Lung (tissue), 12 donors: Measurements from ENCODE around the gene SCNN1B. TPM values are rescaled to one million over a fixed set of nuclear protein-coding genes. Genes with fewer than 3 reads are reported as not detected.
"Not testable (repeated sequence)": the region's sequence is repeated elsewhere in the genome, so short reads cannot be mapped to it uniquely, and the experiment has no call there.

Experiments used
- ATAC-seq: fragments of 200-7000 bp; cut with Tn5 transposase; one replicate; pipeline ENCODE4 v1.9.1; 2020; ENCODE audit warnings: moderate number of reproducible peaks; ENCODE audit not compliant: insufficient read depth, low FRiP score
- DNase-seq, 3 donors: peaks; one replicate each; pipeline ENCODE4 v3.0.0-alpha.2; 2013 to 2017
- H3K27ac ChIP-seq, 2 donors: one replicate each; pipeline ENCODE4 v1.5.1; 2013; ENCODE audit warnings: mild to moderate bottlenecking in 2 of 2, moderate library complexity in 2 of 2, control low read depth in 1 of 2, inconsistent platforms in 1 of 2, low read depth in 1 of 2, low read length in 1 of 2
- H3K27me3 ChIP-seq, 3 donors: one replicate each; pipeline ENCODE4 v1.5.1; 2013; ENCODE audit warnings: low read length in 2 of 3; ENCODE audit not compliant: control insufficient read depth in 3 of 3, insufficient read depth in 3 of 3
- H3K36me3 ChIP-seq, 4 donors: one replicate each; pipeline ENCODE4 v1.5.1; 2013; ENCODE audit warnings: low read length in 4 of 4, mild to moderate bottlenecking in 1 of 4, moderate library complexity in 1 of 4; ENCODE audit not compliant: control insufficient read depth in 4 of 4, insufficient read depth in 4 of 4
- H3K4me1 ChIP-seq, 5 donors: one replicate each; pipeline ENCODE4 v1.5.1; 2013; ENCODE audit warnings: low read length in 5 of 5, mild to moderate bottlenecking in 2 of 5, moderate library complexity in 1 of 5; ENCODE audit not compliant: control insufficient read depth in 5 of 5, insufficient read depth in 5 of 5
- H3K4me3 ChIP-seq: one replicate; pipeline ENCODE4 v1.5.1; 2013; ENCODE audit warnings: mild to moderate bottlenecking, control low read depth, moderate library complexity
- H3K9ac ChIP-seq, 2 donors: one replicate each; pipeline ENCODE4 v1.5.1; 2013; ENCODE audit warnings: low read length in 2 of 2, control low read depth in 1 of 2; ENCODE audit not compliant: insufficient read depth in 1 of 2
- H3K9me3 ChIP-seq, 4 donors: one replicate each; pipeline ENCODE4 v1.5.1; 2013; ENCODE audit warnings: low read length in 3 of 4, mild to moderate bottlenecking in 1 of 4, moderate library complexity in 1 of 4; ENCODE audit not compliant: control insufficient read depth in 4 of 4, insufficient read depth in 3 of 4
- WGBS, 2 donors: extraction: QIAGEN DNeasy Blood & Tissue Kit; methylation state at CpG; one replicate each; pipeline ENCODE4 v1.1.7; 2013; 5-methylcytosine and 5-hydroxymethylcytosine counted together
- polyA plus RNA-seq, 2 donors: library from polyadenylated mRNA; stranded (reverse); fragments of 200-250 nt; gene quantifications; one replicate each; pipeline ENCODE4 v1.2.1, GENCODE V29; 2013
- total RNA-seq, 2 donors: library from RNA; depleted of rRNA in 1 of 2; stranded (reverse); fragments of >200 nt in 1 of 2; gene quantifications; one replicate each; pipeline ENCODE4 v1.2.1, GENCODE V29; 2014 to 2021
- TF ChIP-seq, protein P1 (sequence below): IDR thresholded peaks from 2 replicates; pipeline ENCODE4 v1.5.1; 2012; ENCODE audit warnings: mild to moderate bottlenecking; ENCODE audit errors: control extremely low read depth, extremely low read depth
- donor health status: control.
- donor health status: control.
- donor health status: Bipolar disorder and iron deficiency.
- donor health status: healthy.
- donor health status: DM: yes; HTN: yes; CAD: no.

The SCNN1B gene
- total and polyA plus RNA-seq, 4 donors, result 16.4 to 58.7 (median 41.3) TPM

DNA sequence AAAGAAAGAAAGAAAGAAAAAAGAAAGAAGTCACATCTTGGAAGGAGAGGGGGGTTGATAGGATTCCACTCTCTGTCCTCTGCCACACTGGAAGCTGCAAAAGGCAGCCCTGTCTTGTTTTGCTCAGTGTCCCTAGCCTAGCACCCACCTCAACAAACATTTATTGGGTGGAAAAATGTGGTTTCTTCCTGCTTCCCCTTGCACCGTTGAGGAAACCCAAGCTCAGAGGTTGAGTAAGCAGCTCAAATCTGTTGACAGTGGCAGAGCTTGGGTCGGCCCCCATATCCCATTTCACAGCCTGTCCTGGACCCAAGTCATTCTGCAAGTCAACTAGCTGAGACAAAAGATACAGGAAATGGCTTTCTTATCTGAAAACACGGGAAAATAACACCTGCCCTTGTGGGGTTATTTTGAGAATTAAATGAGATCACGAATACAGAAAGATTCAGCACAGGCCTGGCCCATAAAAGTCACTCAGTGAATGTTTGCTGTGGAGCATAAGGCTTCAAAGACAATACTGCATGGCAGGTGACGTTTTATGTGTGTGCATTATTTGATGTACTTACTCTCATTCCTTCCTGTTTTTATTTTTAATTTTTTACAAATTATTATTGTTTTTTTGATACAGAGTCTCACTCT is 63.6 kb downstream of the SCNN1B start:
- Histone ChIP-seq H3K27ac (no peak overlapping the region), H3K4me3 (no peak overlapping the region), H3K36me3 (no peaks in the 10 kb centered on the region), H3K9me3 (no peaks in the 10 kb centered on the region), H3K4me1 (peaks cover 0 to 7% (median 0%) of the 10 kb centered on the region in 5 donors), H3K9ac (no peak overlapping the region), H3K27me3 (no peaks in the 10 kb centered on the region)
- TF ChIP-seq, protein P1, sequence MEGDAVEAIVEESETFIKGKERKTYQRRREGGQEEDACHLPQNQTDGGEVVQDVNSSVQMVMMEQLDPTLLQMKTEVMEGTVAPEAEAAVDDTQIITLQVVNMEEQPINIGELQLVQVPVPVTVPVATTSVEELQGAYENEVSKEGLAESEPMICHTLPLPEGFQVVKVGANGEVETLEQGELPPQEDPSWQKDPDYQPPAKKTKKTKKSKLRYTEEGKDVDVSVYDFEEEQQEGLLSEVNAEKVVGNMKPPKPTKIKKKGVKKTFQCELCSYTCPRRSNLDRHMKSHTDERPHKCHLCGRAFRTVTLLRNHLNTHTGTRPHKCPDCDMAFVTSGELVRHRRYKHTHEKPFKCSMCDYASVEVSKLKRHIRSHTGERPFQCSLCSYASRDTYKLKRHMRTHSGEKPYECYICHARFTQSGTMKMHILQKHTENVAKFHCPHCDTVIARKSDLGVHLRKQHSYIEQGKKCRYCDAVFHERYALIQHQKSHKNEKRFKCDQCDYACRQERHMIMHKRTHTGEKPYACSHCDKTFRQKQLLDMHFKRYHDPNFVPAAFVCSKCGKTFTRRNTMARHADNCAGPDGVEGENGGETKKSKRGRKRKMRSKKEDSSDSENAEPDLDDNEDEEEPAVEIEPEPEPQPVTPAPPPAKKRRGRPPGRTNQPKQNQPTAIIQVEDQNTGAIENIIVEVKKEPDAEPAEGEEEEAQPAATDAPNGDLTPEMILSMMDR, result no peak
- peak in 2 of 3 donors; percentile 14 to 28 for DNase-seq
- 23 to 24% methylated on average over 5 of the region's 5 CpGs for WGBS, 2 donors
- no peak for ATAC-seq

DNA sequence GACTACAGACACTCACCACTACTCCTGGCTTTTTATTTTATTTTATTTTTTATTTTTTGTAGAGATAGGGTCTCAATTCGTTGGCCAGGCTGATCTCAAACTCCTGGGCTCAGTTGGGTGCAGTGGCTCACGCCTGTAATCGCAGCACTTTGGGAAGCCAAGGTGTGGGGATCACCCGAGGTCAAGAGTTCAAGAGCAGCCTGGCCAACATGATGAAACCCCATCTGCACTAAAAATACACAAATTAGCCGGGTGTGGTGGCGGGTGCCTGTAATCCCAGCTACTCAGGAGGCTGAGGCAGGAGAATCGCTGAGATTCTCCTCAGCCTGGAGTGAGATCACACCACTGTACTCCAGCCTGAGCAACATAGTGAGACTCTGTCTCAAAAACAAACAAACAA is 64.2 kb downstream of the SCNN1B start:
- not testable (repeated sequence) for H3K27ac ChIP-seq, ATAC-seq, H3K9ac ChIP-seq, H3K4me3 ChIP-seq, H3K4me1 ChIP-seq, H3K9me3 ChIP-seq, DNase-seq, H3K36me3 ChIP-seq, H3K27me3 ChIP-seq
- 77 to 86% methylated on average over 7 of the region's 7 CpGs for whole genome bisulfite sequencing, 2 donors

DNA sequence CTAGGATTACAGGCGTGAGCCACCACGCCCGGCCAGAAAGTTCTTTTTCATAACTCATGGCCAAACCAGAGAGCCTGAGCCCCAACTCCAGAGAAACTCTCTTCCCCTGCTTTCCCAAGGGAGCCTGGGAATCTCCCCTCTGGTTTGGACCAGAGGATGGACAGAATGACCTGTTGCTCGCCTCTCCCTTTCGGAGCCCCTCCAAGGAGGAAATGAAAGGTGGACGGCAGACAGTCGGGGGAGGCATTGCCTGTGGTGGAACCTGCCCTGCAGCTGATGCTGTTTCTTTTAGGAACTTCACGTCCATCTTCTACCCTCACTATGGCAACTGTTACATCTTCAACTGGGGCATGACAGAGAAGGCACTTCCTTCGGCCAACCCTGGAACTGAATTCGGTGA is 65.5 kb downstream of the SCNN1B start:
- Histone ChIP-seq H3K4me3 (no peak overlapping the region), H3K9me3 (no peaks in the 10 kb centered on the region), H3K9ac (no peak overlapping the region), H3K27ac (no peak overlapping the region), H3K4me1 (peaks cover 0 to 6% (median 0%) of the 10 kb centered on the region in 5 donors), H3K27me3 (no peaks in the 10 kb centered on the region), H3K36me3 (no peaks in the 10 kb centered on the region)
- TF ChIP-seq, protein P1, result no peak
- 84 to 92% methylated on average over 10 of the region's 10 CpGs for WGBS, 2 donors
- DNase-seq (no peak), ATAC-seq (no peak)

DNA sequence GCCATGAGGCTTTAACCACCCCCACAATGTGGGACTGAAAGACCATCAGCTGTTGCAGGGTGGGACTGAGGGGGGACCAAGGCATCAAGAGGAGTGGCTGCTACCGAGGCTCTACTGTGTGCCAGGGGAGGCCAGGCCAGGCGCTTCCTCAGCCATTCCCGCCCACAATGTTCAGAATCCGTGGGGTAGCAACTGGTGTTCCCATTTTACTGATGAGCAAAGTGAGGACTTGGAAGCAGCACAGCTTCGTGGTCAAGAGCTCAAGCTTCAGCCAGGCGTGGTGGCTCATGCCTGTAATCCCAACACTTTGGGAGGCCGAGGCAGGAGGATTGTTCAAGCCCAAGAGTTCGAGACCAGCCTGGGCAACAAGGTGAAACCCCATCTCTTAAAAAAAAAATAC is 65.9 kb downstream of the SCNN1B start:
- ATAC-seq (no peak), DNase-seq (no peak)
- 86 to 90% methylated on average over 8 of the region's 8 CpGs for WGBS, 2 donors
- no peak overlapping the region for H3K27ac ChIP-seq
- no peaks in the 10 kb centered on the region for H3K9me3 ChIP-seq
- H3K4me1 ChIP-seq, result peaks cover 0 to 2% (median 0%) of the 10 kb centered on the region in 5 donors
- H3K27me3 ChIP-seq, result no peaks in the 10 kb centered on the region
- no peak overlapping the region for H3K9ac ChIP-seq
- TF ChIP-seq, protein P1, result no peak
- no peak overlapping the region for H3K4me3 ChIP-seq
- H3K36me3 ChIP-seq, result no peaks in the 10 kb centered on the region
